OCI-LY7 (cell line): ENCODE measurements around the gene ST8SIA2. TPM values are rescaled to one million over a fixed set of nuclear protein-coding genes. Genes with fewer than 3 reads are reported as not detected.

Experiments
- BruUV-seq: library from RNA; stranded (reverse); fragments of 400-500 nt; replicated peaks from 2 replicates; lab custom pipeline; 2021; lab: Mats Ljungman, UMichigan
- CTCF ChIA-PET: fragments of 300-600 bp; sonication (Branson Sonifier 250); formaldehyde crosslinking; loops from one replicate; lab custom pipeline; 2022; ENCODE audit warnings: antibody characterized with exemption; ENCODE audit not compliant: unreplicated experiment; lab: Charles Lee
- POLR2A ChIA-PET: fragments of 300-600 bp; sonication (Branson Sonifier 250); formaldehyde crosslinking; loops from one replicate; lab custom pipeline; 2022; ENCODE audit warnings: antibody characterized with exemption; lab: Charles Lee
- DNase-seq: peaks from one replicate; pipeline ENCODE4 v3.0.0-alpha.2; 2015; ENCODE audit warnings: low spot score
- H2AFZ ChIP-seq: fragments of 200-600 bp; sonication (generic), shearing (Covaris generic); 2 replicates; pipeline ENCODE4 v1.6.1; 2014; ENCODE audit warnings: mild to moderate bottlenecking, antibody characterized with exemption, low read length, moderate library complexity
- H3K27ac ChIP-seq: fragments of 200-600 bp; sonication (generic); 2 replicates; pipeline ENCODE4 v1.5.1; 2014; ENCODE audit warnings: mixed run types, low read depth, mild to moderate bottlenecking, moderate library complexity, low read length, inconsistent platforms; ENCODE audit not compliant: poor library complexity, severe bottlenecking
- H3K36me3 ChIP-seq: fragments of 200-600 bp; sonication (generic); 2 replicates; pipeline ENCODE4 v1.6.1; 2014; ENCODE audit warnings: mild to moderate bottlenecking, antibody characterized with exemption, low read length, moderate library complexity, mixed read lengths; ENCODE audit not compliant: insufficient read depth
- H3K4me1 ChIP-seq: fragments of 200-600 bp; sonication (generic); 2 replicates; pipeline ENCODE4 v1.5.1; 2014; ENCODE audit warnings: mild to moderate bottlenecking, low read length; ENCODE audit not compliant: insufficient read depth, poor library complexity, severe bottlenecking
- H3K4me2 ChIP-seq: fragments of 200-600 bp; sonication (generic); 2 replicates; pipeline ENCODE4 v1.6.1; 2014; ENCODE audit warnings: mild to moderate bottlenecking, low read length
- H3K4me3 ChIP-seq: fragments of 200-600 bp; sonication (generic); 2 replicates; pipeline ENCODE4 v1.5.1; 2014; ENCODE audit warnings: mild to moderate bottlenecking, low read depth, low read length; ENCODE audit not compliant: poor library complexity, severe bottlenecking
- H3K79me2 ChIP-seq: fragments of 200-600 bp; sonication (generic); 2 replicates; pipeline ENCODE4 v1.6.1; 2016; ENCODE audit warnings: low read depth, mild to moderate bottlenecking, low read length, moderate library complexity, mixed read lengths; ENCODE audit not compliant: insufficient read depth
- H3K9me2 ChIP-seq: fragments of 200-600 bp; sonication (generic); 2 replicates; pipeline ENCODE4 v1.6.1; 2016; ENCODE audit warnings: mild to moderate bottlenecking, low read length, mixed read lengths; ENCODE audit not compliant: insufficient read depth
- H3K9me3 ChIP-seq: fragments of 200-600 bp; sonication (generic); 2 replicates; pipeline ENCODE4 v1.6.1; 2014; ENCODE audit warnings: mild to moderate bottlenecking, mixed run types, low read length, mixed read lengths
- H4K20me1 ChIP-seq: fragments of 200-600 bp; sonication (generic); 2 replicates; pipeline ENCODE4 v1.6.1; 2014; ENCODE audit warnings: mild to moderate bottlenecking, antibody characterized with exemption, low read length, moderate library complexity, mixed read lengths; ENCODE audit not compliant: insufficient read depth
- EZH2phosphoT487 ChIP-seq: fragments of 200-600 bp; sonication (generic); IDR thresholded peaks from 2 replicates; pipeline ENCODE4 v1.6.1; 2018; ENCODE audit warnings: low read depth, borderline replicate concordance, mild to moderate bottlenecking, mixed run types, antibody characterized with exemption, low read length, moderate library complexity, mixed read lengths
- intact Hi-C: fragments of 100-400 bp; cut with micrococcal nuclease; formaldehyde crosslinking; loops from one replicate; pipeline ENCODE4 v1.10.0; 2022; ENCODE audit not compliant: unreplicated experiment
- total RNA-seq, 2 experiments: library from RNA; depleted of rRNA in 1 of 2; stranded (reverse); fragments of >200 nt in 1 of 2; shearing (Covaris generic) in 1 of 2; gene quantifications; 2 replicates each; pipeline ENCODE4 v1.2.3, GENCODE V29; 2014 to 2022
- TF ChIP-seq, protein P1 (sequence below): fragments of 200-600 bp; sonication (generic); conservative IDR thresholded peaks from 2 replicates; pipeline ENCODE4 v1.5.1; 2014; ENCODE audit warnings: mild to moderate bottlenecking, antibody characterized with exemption, low read length, moderate library complexity, mixed read lengths

The ST8SIA2 gene
- total RNA-seq, 2 experiments from 2014 or later = not detected

DNA sequence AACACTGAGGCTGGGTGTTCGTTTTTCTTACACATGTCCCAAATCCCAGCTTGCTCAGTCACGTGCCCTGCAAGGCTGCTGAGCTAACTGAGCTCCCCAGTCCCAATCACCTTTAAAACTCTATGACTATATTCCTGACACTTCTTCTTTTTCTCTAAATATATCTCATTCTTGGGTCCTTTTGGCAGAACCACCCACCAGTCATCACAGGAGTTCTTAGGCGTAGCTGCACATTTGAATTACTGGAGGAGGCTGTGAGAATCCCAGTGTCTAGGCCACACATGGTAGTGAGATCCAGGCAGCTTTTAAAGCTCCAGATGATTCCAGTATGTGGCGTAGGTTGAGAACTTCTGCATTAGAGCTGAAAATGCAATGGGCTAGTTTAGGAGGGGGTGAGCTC is 66.3 kb downstream of the ST8SIA2 start:
- Histone ChIP-seq H3K9me2 (no peaks in the 10 kb centered on the region), H3K4me1 (no peaks in the 10 kb centered on the region), H4K20me1 (no peaks in the 10 kb centered on the region), H3K9me3 (no peaks in the 10 kb centered on the region), H3K36me3 (no peaks in the 10 kb centered on the region), H3K79me2 (no peaks in the 10 kb centered on the region), H2AFZ (no peak overlapping the region), H3K4me3 (no peak overlapping the region), H3K4me2 (no peak overlapping the region), H3K27ac (no peak overlapping the region)
- intact Hi-C loops = no loop called here
- no TSS peak for BruUV-seq
- DNase-seq = no peak
- POLR2A ChIA-PET = no interaction called here
- CTCF ChIA-PET = interaction anchor here (0.6 kb wide), 1 partner anchor 59 kb away, joined by 3 read pairs; no protein-coding TSS in a partner anchor
- no peak for TF ChIP-seq EZH2phosphoT487
- TF ChIP-seq, protein P1, sequence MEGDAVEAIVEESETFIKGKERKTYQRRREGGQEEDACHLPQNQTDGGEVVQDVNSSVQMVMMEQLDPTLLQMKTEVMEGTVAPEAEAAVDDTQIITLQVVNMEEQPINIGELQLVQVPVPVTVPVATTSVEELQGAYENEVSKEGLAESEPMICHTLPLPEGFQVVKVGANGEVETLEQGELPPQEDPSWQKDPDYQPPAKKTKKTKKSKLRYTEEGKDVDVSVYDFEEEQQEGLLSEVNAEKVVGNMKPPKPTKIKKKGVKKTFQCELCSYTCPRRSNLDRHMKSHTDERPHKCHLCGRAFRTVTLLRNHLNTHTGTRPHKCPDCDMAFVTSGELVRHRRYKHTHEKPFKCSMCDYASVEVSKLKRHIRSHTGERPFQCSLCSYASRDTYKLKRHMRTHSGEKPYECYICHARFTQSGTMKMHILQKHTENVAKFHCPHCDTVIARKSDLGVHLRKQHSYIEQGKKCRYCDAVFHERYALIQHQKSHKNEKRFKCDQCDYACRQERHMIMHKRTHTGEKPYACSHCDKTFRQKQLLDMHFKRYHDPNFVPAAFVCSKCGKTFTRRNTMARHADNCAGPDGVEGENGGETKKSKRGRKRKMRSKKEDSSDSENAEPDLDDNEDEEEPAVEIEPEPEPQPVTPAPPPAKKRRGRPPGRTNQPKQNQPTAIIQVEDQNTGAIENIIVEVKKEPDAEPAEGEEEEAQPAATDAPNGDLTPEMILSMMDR = no peak

DNA sequence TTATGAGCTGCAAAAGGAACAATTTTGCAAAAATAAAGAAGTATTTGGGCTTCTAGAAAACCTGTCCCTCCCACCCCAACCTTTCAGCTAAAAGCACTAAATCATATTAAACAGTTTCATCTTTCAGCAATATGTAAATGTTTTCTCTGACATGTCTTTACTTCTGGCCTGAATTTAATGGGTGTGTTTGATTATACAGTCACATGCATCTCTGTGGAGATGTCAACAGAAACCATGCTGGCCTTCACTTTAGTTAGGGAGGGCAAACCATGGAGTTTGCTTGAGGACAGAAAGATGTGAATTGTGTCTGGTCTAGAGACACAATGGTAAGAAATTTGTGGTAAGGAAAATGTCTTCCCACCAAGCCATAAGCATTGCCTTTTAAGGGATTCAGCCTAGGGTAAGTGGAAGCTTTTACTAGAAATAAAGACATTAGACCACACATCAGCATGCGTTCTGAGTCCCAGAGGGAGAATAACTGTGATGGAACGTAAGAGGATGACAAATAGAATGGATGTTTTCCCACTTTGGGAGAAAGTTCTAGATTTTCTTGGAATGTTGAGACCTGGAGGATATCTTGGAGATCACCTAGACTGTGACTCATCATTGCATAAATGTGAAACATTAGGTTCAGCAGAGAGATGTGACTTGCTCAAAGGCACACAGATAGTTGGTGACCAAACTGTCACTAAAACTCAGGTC is 68.9 kb downstream of the ST8SIA2 start:
- Histone ChIP-seq H4K20me1 (no peaks in the 10 kb centered on the region), H3K4me2 (no peak overlapping the region), H3K9me2 (no peaks in the 10 kb centered on the region), H3K4me3 (no peak overlapping the region), H3K36me3 (no peaks in the 10 kb centered on the region), H3K4me1 (no peaks in the 10 kb centered on the region), H2AFZ (no peak overlapping the region), H3K9me3 (no peaks in the 10 kb centered on the region), H3K79me2 (no peaks in the 10 kb centered on the region), H3K27ac (no peak overlapping the region)
- POLR2A ChIA-PET = no interaction called here
- no TSS peak for BruUV-seq
- intact Hi-C loops = no loop called here
- DNase-seq = no peak
- CTCF ChIA-PET = no interaction called here
- TF ChIP-seq, protein P1 = no peak
- TF ChIP-seq EZH2phosphoT487 = no peak

DNA sequence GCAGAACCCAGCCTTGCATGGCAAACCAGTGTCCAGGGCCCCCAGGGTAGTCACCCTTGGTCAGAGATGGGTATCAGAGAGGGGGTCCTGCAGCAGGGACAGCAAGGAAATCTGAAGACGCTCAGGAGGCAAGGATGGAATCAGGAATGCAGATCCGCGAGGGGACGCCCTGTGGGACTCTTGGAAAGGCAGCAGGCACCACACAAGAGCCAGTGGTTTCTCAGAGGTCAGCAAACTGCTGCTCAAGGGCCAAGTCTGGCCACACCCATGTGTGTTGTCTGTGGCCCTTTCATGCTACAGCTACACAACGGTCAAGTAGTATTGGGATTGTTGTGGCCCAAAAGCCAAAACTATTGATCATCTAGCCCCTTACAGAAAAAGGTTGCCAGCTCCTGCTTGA is 69.7 kb downstream of the ST8SIA2 start:
- Histone ChIP-seq H3K4me2 (no peak overlapping the region), H3K36me3 (no peaks in the 10 kb centered on the region), H3K9me3 (no peaks in the 10 kb centered on the region), H3K27ac (no peak overlapping the region), H2AFZ (no peak overlapping the region), H3K4me3 (no peak overlapping the region), H3K79me2 (no peaks in the 10 kb centered on the region), H3K4me1 (no peaks in the 10 kb centered on the region), H4K20me1 (no peaks in the 10 kb centered on the region), H3K9me2 (no peaks in the 10 kb centered on the region)
- CTCF ChIA-PET = no interaction called here
- POLR2A ChIA-PET = interaction anchor here (0.7 kb wide), 1 partner anchor 1206 kb away, joined by 3 read pairs; no protein-coding TSS in a partner anchor
- TF ChIP-seq, protein P1 = no peak
- no peak for TF ChIP-seq EZH2phosphoT487
- DNase-seq = no peak
- intact Hi-C loops = no loop called here
- BruUV-seq = no TSS peak
